ENCODE data around the gene PTPN4.

The PTPN4 gene

GRCh38 chr2:119759451-119760236, at the start of gene PTPN4:
Gene PTPN4 (plus strand): TSS chr2:119759922. CDS start chr2:119809854, 49,932 bp downstream.
- DNase-seq (ENCODE audit: low read depth) = peak; percentile 99

DNA sequence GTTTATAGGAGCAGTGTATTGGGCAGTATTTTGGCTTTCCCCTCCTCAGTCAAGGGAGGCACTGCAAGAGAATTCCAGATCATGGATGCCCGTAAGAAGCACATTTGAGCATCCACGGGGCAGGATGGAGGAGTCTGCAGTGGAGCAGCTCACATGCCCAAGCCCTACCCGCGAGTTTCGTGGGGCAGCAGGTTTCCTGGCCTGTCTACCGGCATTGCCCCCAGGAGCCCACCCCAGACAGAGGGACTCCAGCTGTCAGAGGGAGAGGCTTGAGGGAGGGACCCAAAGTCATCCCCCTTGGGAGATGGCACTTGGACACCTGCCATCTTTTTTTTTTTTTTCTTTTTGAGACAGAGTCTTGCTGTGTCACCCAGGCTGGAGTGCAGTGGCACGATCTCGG, 49.4 kb upstream of the PTPN4 start:
- TF ChIP-seq, protein P1, sequence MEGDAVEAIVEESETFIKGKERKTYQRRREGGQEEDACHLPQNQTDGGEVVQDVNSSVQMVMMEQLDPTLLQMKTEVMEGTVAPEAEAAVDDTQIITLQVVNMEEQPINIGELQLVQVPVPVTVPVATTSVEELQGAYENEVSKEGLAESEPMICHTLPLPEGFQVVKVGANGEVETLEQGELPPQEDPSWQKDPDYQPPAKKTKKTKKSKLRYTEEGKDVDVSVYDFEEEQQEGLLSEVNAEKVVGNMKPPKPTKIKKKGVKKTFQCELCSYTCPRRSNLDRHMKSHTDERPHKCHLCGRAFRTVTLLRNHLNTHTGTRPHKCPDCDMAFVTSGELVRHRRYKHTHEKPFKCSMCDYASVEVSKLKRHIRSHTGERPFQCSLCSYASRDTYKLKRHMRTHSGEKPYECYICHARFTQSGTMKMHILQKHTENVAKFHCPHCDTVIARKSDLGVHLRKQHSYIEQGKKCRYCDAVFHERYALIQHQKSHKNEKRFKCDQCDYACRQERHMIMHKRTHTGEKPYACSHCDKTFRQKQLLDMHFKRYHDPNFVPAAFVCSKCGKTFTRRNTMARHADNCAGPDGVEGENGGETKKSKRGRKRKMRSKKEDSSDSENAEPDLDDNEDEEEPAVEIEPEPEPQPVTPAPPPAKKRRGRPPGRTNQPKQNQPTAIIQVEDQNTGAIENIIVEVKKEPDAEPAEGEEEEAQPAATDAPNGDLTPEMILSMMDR (IDR thresholded peaks at IDR 0.05; ENCODE audit: insufficient read depth, low read depth, low read length, missing control alignments) = no peak
- no peak overlapping the region for H3K4me3 ChIP-seq (ENCODE audit: low read depth, low read length)
- DNase-seq (ENCODE audit: low read depth) = no peak

More at GRCh38 chr2:119759451-119760236, at the start of gene PTPN4:
- H3K4me3 ChIP-seq (ENCODE audit: low read depth, low read length) = peak within 1 kb of the TSS; percentile 87
- TF ChIP-seq, protein P1 (IDR thresholded peaks at IDR 0.05; ENCODE audit: insufficient read depth, low read depth, low read length, missing control alignments) = no peak

- TF ChIP-seq, protein P1 (IDR thresholded peaks at IDR 0.05; ENCODE audit: insufficient read depth, low read depth, low read length, missing control alignments) = no peak
- no peak for DNase-seq (ENCODE audit: low read depth)
- no peak overlapping the region for H3K4me3 ChIP-seq (ENCODE audit: low read depth, low read length)
Measured at GRCh38 chr2:119711352-119711751, 48.4 kb upstream of the PTPN4 start.

- no peak overlapping the region for H3K4me3 ChIP-seq (ENCODE audit: low read depth, low read length)
- DNase-seq (ENCODE audit: low read depth) = no peak
- TF ChIP-seq, protein P1 (IDR thresholded peaks at IDR 0.05; ENCODE audit: insufficient read depth, low read depth, low read length, missing control alignments) = no peak
Measured at GRCh38 chr2:119712571-119712970, 47.2 kb upstream of the PTPN4 start.

DNA sequence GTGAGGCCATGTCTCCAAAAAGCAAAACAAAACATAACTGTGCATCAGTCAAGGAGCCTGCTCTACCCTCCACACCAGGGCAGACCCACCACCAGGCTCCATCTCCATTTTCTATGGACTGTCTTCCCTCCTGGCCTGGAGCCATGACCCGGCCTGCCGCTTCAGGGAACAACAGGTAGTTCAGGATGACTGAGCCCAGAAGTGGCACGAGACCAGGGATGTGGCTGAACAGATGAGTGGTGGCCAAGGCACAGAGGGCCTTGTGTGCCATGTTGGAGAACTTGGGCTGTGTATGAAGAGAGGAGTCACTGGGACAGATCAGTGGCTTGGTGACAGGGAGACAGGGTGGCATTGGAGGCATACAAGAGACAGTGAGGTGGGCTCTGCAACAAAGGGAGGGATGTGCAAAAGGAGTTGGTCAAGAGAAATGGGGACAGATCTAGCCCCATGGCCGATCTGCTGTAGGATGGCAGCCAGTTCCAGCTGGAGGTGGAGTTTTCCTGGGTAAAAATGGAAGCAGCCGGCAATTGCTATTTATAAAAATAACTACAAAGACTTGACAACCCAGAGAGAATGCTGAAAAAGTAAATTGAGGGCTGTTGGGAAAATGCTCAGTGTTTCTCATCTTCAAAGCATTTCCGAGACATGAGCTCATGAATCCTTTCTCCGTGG, 45.8 kb upstream of the PTPN4 start:
- no peak overlapping the region for H3K4me3 ChIP-seq (ENCODE audit: low read depth, low read length)
- DNase-seq (ENCODE audit: low read depth) = no peak
- TF ChIP-seq, protein P1 (IDR thresholded peaks at IDR 0.05; ENCODE audit: insufficient read depth, low read depth, low read length, missing control alignments) = no peak

DNA sequence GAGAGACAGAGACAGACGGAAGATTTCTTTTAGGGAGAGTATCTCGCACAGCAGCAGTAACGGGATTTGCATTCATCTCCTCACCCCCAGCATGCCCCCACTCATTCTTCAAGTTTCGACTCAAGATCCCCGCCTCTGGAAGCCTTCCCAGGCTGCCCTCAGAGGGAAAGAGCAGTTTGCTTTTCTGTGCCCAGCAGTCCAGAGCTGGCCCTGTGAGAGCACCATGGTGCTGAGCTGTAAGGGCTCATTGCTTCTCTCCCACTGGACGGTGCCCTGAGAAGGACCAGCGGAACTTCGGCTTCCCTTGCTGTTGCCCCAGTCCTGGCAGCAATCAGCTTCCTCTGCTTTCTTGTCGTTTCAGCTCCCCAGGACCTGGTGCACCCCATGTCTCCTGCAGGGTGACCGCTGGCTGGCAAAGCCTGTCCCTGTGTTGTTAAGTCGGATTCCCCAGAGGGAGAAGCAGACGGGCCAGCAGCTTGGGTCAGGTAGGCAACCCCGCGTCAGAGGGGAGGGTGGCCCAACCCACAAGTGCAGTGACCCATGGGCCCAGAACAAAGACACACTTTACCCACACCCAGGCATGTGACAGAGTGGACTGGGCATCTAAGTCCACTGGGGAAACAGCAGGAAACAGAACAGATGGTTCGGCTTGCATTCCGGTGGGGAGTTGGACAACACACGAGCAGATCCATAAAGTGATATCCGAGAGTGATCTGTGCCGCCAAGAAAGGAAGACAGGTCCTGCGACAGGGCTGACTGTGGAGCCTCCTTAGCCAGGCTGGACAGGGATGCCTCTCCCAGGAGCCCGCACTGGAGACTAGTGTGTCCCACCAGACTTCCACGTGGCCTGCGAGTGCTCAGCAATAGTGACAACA, 44.1 kb upstream of the PTPN4 start:
- TF ChIP-seq, protein P1 (IDR thresholded peaks at IDR 0.05; ENCODE audit: insufficient read depth, low read depth, low read length, missing control alignments) = no peak
- DNase-seq (ENCODE audit: low read depth) = no peak
- H3K4me3 ChIP-seq (ENCODE audit: low read depth, low read length) = no peak overlapping the region

Data from GM12865 (cell line).